ENCODE data around the gene COX6B2. TPM values are rescaled to one million over a fixed set of nuclear protein-coding genes. Genes with fewer than 3 reads are reported as not detected.
A peak's percentile ranks its signal among the peaks of the same experiment; 100 is the strongest.

COX6B2 gene
- total and polyA plus RNA-seq, 2 of the 13 experiments (the other 11 are each of a cell fraction or from before 2014, with no cell fraction given), result 0.21 TPM; not detected in 1

DNA sequence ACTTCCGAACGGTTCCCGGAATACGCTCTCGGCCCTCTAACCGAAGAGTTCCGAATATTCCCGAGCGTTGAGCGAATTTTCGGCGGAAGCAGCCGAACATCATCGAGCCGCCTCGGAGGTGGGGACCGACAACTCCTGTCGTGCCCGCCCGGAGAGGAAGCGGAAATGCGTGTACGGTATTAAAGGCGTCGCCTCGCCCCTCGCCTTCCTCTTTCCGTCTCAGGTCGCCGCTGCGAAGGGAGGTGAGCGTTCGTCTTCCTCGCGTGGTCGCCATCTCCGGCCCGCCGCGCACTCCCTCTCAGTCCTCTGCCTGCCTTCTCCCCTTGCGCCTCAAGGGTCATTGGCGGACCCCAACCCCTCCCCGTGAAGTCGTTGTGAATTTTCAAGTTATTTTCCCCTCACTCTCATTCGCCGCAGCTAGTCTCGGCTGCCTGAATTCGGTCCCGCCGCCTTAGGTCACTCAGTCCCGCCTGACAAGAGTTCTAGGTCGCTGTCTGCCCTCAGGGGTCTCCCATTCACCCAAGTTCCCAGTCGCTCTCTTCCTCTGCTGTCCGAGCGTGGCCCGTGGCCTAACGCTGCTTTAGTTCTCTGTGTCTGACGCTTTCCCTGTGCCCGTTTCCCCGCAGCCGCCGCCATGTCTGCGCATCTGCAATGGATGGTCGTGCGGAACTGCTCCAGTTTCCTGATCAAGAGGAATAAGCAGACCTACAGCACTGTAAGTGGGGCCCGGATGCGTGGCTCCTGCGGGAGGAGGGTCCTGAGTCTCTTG, 31.4 kb upstream of the COX6B2 start, which contains the start of gene RPL28 (continued):
- TF ChIP-seq SNAI1 (CRISPR knock-in tag; IDR thresholded peaks at IDR 0.05; ENCODE audit: borderline replicate concordance) (no peak), ZNF567 (CRISPR knock-in tag; IDR thresholded peaks at IDR 0.05; ENCODE audit: borderline replicate concordance) (peak; percentile 69; the same call in 1 of the 2 replicates), ARID2 (CRISPR knock-in tag; IDR thresholded peaks at IDR 0.05; ENCODE audit: borderline replicate concordance) (no peak), RCOR2 (CRISPR knock-in tag; IDR thresholded peaks at IDR 0.05) (no peak), MEIS2 (CRISPR knock-in tag; IDR thresholded peaks at IDR 0.05) (peak; percentile 82), DNMT3B (CRISPR knock-in tag; conservative IDR thresholded peaks at IDR 0.05) (0 out of 2 replicates have a peak, but pooled peaks have one; percentile 39), ZNF691 (CRISPR knock-in tag; IDR thresholded peaks at IDR 0.05; ENCODE audit: borderline replicate concordance, low read depth) (peak; percentile 80), ZNF563 (CRISPR knock-in tag; IDR thresholded peaks at IDR 0.05) (peak; percentile 92; the same call in 1 of the 2 replicates), THAP11 (CRISPR knock-in tag; IDR thresholded peaks at IDR 0.05) (peak; percentile 90), SAFB2 (CRISPR knock-in tag; IDR thresholded peaks at IDR 0.05; ENCODE audit: borderline replicate concordance, low read depth) (peak; percentile 90; the same call in 1 of the 2 replicates), DR1 (CRISPR knock-in tag; IDR thresholded peaks at IDR 0.05) (peak; percentile 98), SP1 (IDR thresholded peaks at IDR 0.05) (no peak), SP1 (CRISPR knock-in tag; IDR thresholded peaks at IDR 0.05) (peak; percentile 77), SRSF9 (IDR thresholded peaks at IDR 0.05; ENCODE audit: borderline replicate concordance, insufficient read depth, low read depth, low read length, poor library complexity, severe bottlenecking) (no peak), ERF (CRISPR knock-in tag; IDR thresholded peaks at IDR 0.05) (peak; percentile 80), HNF4G (IDR thresholded peaks at IDR 0.05; ENCODE audit: borderline replicate concordance, low read depth, low read length) (peak; percentile 71), HNF4G (CRISPR knock-in tag; IDR thresholded peaks at IDR 0.05; ENCODE audit: borderline replicate concordance, low read depth) (no peak), ZNF83 (CRISPR knock-in tag; IDR thresholded peaks at IDR 0.05; ENCODE audit: borderline replicate concordance) (no peak)
- TF ChIP-seq, protein P1, sequence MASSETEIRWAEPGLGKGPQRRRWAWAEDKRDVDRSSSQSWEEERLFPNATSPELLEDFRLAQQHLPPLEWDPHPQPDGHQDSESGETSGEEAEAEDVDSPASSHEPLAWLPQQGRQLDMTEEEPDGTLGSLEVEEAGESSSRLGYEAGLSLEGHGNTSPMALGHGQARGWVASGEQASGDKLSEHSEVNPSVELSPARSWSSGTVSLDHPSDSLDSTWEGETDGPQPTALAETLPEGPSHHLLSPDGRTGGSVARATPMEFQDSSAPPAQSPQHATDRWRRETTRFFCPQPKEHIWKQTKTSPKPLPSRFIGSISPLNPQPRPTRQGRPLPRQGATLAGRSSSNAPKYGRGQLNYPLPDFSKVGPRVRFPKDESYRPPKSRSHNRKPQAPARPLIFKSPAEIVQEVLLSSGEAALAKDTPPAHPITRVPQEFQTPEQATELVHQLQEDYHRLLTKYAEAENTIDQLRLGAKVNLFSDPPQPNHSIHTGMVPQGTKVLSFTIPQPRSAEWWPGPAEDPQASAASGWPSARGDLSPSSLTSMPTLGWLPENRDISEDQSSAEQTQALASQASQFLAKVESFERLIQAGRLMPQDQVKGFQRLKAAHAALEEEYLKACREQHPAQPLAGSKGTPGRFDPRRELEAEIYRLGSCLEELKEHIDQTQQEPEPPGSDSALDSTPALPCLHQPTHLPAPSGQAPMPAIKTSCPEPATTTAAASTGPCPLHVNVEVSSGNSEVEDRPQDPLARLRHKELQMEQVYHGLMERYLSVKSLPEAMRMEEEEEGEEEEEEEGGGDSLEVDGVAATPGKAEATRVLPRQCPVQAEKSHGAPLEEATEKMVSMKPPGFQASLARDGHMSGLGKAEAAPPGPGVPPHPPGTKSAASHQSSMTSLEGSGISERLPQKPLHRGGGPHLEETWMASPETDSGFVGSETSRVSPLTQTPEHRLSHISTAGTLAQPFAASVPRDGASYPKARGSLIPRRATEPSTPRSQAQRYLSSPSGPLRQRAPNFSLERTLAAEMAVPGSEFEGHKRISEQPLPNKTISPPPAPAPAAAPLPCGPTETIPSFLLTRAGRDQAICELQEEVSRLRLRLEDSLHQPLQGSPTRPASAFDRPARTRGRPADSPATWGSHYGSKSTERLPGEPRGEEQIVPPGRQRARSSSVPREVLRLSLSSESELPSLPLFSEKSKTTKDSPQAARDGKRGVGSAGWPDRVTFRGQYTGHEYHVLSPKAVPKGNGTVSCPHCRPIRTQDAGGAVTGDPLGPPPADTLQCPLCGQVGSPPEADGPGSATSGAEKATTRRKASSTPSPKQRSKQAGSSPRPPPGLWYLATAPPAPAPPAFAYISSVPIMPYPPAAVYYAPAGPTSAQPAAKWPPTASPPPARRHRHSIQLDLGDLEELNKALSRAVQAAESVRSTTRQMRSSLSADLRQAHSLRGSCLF (CRISPR knock-in tag; IDR thresholded peaks at IDR 0.05; ENCODE audit: borderline replicate concordance), result no peak
- TF ChIP-seq, protein P2, sequence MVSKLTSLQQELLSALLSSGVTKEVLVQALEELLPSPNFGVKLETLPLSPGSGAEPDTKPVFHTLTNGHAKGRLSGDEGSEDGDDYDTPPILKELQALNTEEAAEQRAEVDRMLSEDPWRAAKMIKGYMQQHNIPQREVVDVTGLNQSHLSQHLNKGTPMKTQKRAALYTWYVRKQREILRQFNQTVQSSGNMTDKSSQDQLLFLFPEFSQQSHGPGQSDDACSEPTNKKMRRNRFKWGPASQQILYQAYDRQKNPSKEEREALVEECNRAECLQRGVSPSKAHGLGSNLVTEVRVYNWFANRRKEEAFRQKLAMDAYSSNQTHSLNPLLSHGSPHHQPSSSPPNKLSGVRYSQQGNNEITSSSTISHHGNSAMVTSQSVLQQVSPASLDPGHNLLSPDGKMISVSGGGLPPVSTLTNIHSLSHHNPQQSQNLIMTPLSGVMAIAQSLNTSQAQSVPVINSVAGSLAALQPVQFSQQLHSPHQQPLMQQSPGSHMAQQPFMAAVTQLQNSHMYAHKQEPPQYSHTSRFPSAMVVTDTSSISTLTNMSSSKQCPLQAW (CRISPR knock-in tag; IDR thresholded peaks at IDR 0.05), result peak; percentile 31; the same call in 1 of the 2 replicates
- TF ChIP-seq, protein P3, sequence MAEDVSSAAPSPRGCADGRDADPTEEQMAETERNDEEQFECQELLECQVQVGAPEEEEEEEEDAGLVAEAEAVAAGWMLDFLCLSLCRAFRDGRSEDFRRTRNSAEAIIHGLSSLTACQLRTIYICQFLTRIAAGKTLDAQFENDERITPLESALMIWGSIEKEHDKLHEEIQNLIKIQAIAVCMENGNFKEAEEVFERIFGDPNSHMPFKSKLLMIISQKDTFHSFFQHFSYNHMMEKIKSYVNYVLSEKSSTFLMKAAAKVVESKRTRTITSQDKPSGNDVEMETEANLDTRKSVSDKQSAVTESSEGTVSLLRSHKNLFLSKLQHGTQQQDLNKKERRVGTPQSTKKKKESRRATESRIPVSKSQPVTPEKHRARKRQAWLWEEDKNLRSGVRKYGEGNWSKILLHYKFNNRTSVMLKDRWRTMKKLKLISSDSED (CRISPR knock-in tag; IDR thresholded peaks at IDR 0.05), result no peak

Measured in HepG2 (cell line).